Duodenal mucosa (tissue), 2 donors: Measurements from ENCODE around the gene TRPV4.

Experiments
- H3K27ac ChIP-seq: one replicate; pipeline ENCODE4 v1.7.0; 2013; ENCODE audit warnings: low read depth, low read length
- H3K27me3 ChIP-seq, 2 donors: one replicate each; pipeline ENCODE4 v1.7.0; 2013; ENCODE audit warnings: low read length in 2 of 2, control low read depth in 1 of 2; ENCODE audit not compliant: insufficient read depth in 2 of 2, control insufficient read depth in 1 of 2
- H3K36me3 ChIP-seq, 2 donors: one replicate each; pipeline ENCODE4 v1.7.0; 2013; ENCODE audit warnings: low read length in 2 of 2, control low read depth in 1 of 2; ENCODE audit not compliant: insufficient read depth in 2 of 2, control insufficient read depth in 1 of 2
- H3K4me1 ChIP-seq, 2 donors: one replicate each; pipeline ENCODE4 v1.7.0; 2013; ENCODE audit warnings: low read length in 2 of 2, control low read depth in 1 of 2; ENCODE audit not compliant: insufficient read depth in 2 of 2, control insufficient read depth in 1 of 2
- H3K4me3 ChIP-seq, 2 donors: one replicate each; pipeline ENCODE4 v1.7.0; 2013; ENCODE audit warnings: low read length in 2 of 2, low read depth in 1 of 2
- H3K9ac ChIP-seq, 2 donors: one replicate each; pipeline ENCODE4 v1.7.0; 2013; ENCODE audit warnings: low read length in 2 of 2, low read depth in 1 of 2
- H3K9me3 ChIP-seq, 2 donors: one replicate each; pipeline ENCODE4 v1.7.0; 2013; ENCODE audit warnings: low read length in 2 of 2, control low read depth in 1 of 2; ENCODE audit not compliant: control insufficient read depth in 1 of 2

The TRPV4 gene

DNA sequence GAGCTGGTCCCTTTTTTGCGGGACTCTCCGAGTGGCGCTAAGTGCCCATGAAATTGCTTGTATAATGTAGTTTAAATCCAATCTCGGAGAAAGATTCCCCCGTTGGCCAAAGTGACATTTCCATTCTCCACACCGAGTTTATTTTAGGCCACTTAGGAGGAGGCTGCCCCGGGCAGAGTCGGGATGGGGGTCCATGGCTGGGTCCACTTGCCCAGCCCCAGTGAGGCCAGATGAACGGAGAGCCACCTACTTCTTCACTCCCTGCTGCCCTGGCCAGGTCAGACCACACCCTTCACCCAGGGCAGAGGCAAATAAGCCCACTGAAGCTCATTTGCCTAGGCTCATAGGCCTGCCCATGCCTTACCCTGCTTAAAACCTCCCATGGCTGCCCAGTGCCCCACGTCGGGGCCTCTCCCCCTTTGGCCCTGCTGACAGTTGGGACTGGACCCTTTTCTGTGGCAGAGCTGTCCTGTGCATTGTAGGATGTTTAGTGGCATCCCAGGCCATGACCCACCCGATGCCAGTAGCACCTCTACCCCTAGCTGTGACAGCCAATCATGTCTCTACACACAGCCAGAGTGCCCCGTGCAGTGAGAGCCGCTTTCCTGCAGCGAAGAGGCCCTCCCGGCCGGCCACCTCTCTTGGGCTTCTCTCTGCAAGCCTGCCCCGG lies 68.3 kb downstream of the TRPV4 start:
- H3K9ac ChIP-seq = no peak overlapping the region
- no peak overlapping the region for H3K4me3 ChIP-seq
- no peaks in the 10 kb centered on the region for H3K36me3 ChIP-seq
- peaks cover 4 to 9% of the 10 kb centered on the region in 2 donors for H3K4me1 ChIP-seq
- no peaks in the 10 kb centered on the region for H3K27me3 ChIP-seq
- H3K9me3 ChIP-seq = peaks cover 7% of the 10 kb centered on the region in 2 donors
- no peak overlapping the region for H3K27ac ChIP-seq

GRCh38 chr12:109764123-109764522 lies 69.1 kb downstream of the TRPV4 start:
- H3K27me3 ChIP-seq = no peaks in the 10 kb centered on the region
- H3K27ac ChIP-seq = no peak overlapping the region
- no peak overlapping the region for H3K9ac ChIP-seq
- peaks cover 4 to 9% of the 10 kb centered on the region in 2 donors for H3K4me1 ChIP-seq
- no peak overlapping the region for H3K4me3 ChIP-seq
- H3K9me3 ChIP-seq = peaks cover 7% of the 10 kb centered on the region in 2 donors
- H3K36me3 ChIP-seq = no peaks in the 10 kb centered on the region

DNA sequence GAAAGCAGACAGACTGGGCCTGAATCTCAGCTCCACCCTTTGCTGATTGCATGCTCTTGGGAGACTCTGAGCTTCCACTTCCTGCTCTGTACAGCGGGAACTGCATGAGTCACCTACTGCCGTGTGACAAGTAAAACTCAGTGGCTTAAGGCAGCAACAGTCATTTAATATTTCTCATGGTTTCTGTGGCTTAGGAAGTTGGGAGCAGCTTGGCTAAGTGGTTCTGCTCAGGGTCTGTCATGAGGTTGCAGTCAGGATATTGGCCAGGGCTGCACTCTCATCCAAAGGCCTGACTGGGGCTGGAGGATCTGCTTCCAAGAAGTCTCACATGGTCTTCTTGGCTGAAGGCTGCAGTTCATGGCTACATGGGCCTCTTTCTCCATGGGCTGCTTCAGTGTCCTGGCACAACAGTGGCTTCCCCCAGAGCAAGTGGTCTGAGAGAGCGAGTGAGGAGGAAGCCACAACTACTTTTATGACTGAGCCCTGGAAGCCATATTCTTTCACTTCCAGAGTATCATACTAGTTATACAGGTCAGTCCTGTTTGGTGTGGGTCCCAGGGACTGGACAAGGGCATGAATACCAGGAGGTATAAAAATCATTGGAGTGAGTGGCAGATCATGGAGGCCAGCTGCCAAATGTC lies 69.9 kb downstream of the TRPV4 start:
- H3K9ac ChIP-seq = no peak overlapping the region
- H3K4me1 ChIP-seq = peaks cover 4 to 9% of the 10 kb centered on the region in 2 donors
- H3K27me3 ChIP-seq = no peaks in the 10 kb centered on the region
- no peak overlapping the region for H3K4me3 ChIP-seq
- no peak overlapping the region for H3K27ac ChIP-seq
- H3K9me3 ChIP-seq = peaks cover 7% of the 10 kb centered on the region in 2 donors
- H3K36me3 ChIP-seq = no peaks in the 10 kb centered on the region

DNA sequence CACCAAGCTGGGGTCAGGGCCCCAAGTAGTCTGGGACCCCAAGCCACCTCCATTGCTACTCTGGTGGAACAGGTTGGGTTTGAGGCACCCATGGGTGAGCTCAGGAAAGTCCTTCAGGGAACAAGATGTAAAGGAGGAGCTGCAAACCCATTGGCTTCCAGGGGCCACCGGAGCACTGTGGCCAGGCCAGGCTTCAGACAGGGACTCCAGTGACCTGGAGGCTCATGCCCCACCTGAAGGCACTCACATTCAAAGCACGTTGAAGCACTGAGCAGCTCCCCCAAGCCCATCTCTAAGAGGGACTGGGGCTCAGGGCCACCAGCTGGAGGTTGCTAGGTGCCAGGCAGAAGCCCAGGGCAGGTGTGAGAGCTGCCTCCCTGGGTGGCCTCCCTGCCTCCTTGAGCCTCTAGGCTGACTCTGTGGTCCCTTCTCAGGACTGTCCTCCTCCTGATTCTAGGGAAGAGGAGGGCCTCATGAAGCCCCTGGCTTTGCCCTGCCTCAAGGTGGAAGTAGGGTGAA lies 70.5 kb downstream of the TRPV4 start:
- no peak overlapping the region for H3K4me3 ChIP-seq
- no peak overlapping the region for H3K27ac ChIP-seq
- H3K36me3 ChIP-seq = no peaks in the 10 kb centered on the region
- no peak overlapping the region for H3K9ac ChIP-seq
- H3K4me1 ChIP-seq = peaks cover 4 to 9% of the 10 kb centered on the region in 2 donors
- peaks cover 7% of the 10 kb centered on the region in 2 donors for H3K9me3 ChIP-seq
- H3K27me3 ChIP-seq = no peaks in the 10 kb centered on the region

- H3K4me1 ChIP-seq = peaks cover 4 to 9% of the 10 kb centered on the region in 2 donors
- no peak overlapping the region for H3K9ac ChIP-seq
- H3K9me3 ChIP-seq = peaks cover 7% of the 10 kb centered on the region in 2 donors
- no peak overlapping the region for H3K4me3 ChIP-seq
- no peak overlapping the region for H3K27ac ChIP-seq
- H3K36me3 ChIP-seq = no peaks in the 10 kb centered on the region
- H3K27me3 ChIP-seq = no peaks in the 10 kb centered on the region
Measured at GRCh38 chr12:109762071-109762672, 71.0 kb downstream of the TRPV4 start.

GRCh38 chr12:109760930-109761921 lies 72.0 kb downstream of the TRPV4 start:
- Histone ChIP-seq H3K9me3 (peaks cover 10 to 15% of the 10 kb centered on the region in 2 donors), H3K36me3 (no peaks in the 10 kb centered on the region), H3K4me1 (peaks cover 4 to 9% of the 10 kb centered on the region in 2 donors), H3K27me3 (no peaks in the 10 kb centered on the region), H3K4me3 (no peak overlapping the region), H3K9ac (no peak overlapping the region), H3K27ac (no peak overlapping the region)

DNA sequence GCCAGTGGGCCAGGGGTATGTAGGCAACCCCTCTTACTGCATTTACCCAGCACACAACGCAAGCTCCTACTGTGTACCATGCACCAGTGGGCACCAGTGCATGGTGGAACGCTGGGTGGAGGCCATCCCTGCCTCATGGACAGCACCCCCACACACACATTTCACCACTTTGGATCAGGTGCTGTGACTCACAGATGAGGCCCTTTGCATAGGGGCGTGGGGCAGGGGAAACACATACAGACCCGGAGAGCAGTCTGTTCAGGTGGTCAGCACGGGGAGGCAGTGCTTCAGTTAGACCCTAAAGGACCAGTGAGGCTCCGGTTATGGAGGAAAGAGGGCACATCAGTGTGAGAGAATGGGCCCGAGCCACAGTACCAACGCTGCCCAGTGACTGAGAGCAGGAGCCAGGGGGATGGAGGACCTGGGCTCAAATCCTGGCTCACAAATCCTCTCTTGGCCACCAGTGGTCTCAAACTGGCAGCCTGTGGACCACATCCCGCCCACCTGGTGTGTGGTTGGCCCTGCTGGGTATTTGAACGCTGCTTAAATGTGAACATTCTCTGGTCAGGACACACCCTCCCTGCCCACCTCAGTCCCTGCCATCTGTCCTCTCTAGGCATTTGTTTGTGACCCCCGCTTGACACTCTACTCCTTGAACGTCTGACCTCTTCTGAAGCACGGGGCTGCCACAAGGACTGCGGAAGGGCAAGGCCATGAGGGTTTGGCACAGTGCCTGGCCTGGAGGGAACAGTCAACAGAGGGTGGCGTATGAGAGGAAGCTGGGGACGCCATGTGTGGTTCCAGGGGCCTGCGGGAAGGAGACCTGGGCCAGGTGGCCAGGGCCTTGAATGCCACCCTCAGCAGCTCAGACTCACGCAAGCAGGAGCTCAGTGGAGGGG lies 72.9 kb downstream of the TRPV4 start:
- no peak overlapping the region for H3K9ac ChIP-seq
- H3K4me3 ChIP-seq = no peak overlapping the region
- peaks cover 12 to 22% of the 10 kb centered on the region in 2 donors for H3K9me3 ChIP-seq
- H3K27ac ChIP-seq = no peak overlapping the region
- no peaks in the 10 kb centered on the region for H3K27me3 ChIP-seq
- no peaks in the 10 kb centered on the region for H3K36me3 ChIP-seq
- peaks cover 4 to 9% of the 10 kb centered on the region in 2 donors for H3K4me1 ChIP-seq

DNA sequence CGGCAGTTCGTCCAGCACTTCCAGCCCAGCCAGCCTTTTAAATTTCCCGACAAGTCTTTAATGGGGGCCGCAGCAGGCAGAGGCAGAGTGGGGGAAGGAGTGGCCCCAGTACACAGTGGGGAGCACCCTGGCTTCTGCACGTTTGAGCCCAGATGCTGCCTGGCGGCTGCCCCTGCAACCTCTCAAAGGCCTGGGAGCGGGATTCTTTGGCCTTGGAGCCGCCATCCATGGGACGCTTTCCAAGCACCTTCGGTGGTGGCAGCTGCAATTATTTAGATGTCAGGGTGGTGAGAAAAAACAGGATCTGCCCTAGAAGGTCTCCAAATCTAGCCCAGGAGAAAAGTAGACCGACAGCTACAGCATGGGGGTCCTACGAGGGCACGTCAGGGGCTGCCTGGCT lies 73.6 kb downstream of the TRPV4 start:
- H3K27me3 ChIP-seq = no peaks in the 10 kb centered on the region
- no peak overlapping the region for H3K27ac ChIP-seq
- peaks cover 12 to 22% of the 10 kb centered on the region in 2 donors for H3K9me3 ChIP-seq
- no peak overlapping the region for H3K9ac ChIP-seq
- H3K4me3 ChIP-seq = no peak overlapping the region
- peaks cover 4 to 9% of the 10 kb centered on the region in 2 donors for H3K4me1 ChIP-seq
- H3K36me3 ChIP-seq = no peaks in the 10 kb centered on the region
